22Rv1 (cell line): ENCODE measurements around the gene LYPD5.

ENCODE experiments used
- ZFX ChIP-seq: fragments of 450-650 bp; IDR thresholded peaks from 2 replicates; pipeline ENCODE4 v1.6.1; 2017; ENCODE audit warnings: antibody characterized with exemption, borderline replicate concordance
- TF ChIP-seq, protein P1 (sequence below): fragments of 450-650 bp; IDR thresholded peaks from 2 replicates; pipeline ENCODE4 v1.5.1; 2017; ENCODE audit warnings: mild to moderate bottlenecking

DNA sequence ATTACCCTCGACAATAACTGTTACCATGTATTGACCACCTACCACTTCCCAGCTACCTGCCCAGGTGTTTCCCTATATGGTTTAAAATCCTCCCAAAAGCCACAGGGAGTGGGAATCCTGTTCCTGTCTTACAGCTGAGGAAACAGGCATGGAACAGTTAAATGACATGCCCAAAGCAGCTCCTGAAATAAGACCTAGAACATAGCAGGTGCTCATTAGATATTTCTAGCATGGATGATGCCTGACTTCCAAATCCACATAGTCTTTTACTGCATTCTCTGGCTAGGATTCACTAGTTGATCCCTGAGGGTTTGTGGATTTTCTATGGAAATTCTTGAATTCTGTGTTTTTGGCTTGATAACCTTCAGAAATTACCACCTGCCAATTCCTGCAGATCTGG lies 34.4 kb downstream of the LYPD5 start:
- TF ChIP-seq, protein P1, sequence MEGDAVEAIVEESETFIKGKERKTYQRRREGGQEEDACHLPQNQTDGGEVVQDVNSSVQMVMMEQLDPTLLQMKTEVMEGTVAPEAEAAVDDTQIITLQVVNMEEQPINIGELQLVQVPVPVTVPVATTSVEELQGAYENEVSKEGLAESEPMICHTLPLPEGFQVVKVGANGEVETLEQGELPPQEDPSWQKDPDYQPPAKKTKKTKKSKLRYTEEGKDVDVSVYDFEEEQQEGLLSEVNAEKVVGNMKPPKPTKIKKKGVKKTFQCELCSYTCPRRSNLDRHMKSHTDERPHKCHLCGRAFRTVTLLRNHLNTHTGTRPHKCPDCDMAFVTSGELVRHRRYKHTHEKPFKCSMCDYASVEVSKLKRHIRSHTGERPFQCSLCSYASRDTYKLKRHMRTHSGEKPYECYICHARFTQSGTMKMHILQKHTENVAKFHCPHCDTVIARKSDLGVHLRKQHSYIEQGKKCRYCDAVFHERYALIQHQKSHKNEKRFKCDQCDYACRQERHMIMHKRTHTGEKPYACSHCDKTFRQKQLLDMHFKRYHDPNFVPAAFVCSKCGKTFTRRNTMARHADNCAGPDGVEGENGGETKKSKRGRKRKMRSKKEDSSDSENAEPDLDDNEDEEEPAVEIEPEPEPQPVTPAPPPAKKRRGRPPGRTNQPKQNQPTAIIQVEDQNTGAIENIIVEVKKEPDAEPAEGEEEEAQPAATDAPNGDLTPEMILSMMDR, result no peak
- no peak for TF ChIP-seq ZFX
